Measurements from ENCODE around the gene CCND1.
"Not testable (repeated sequence)": the region's sequence is repeated elsewhere in the genome, so short reads cannot be mapped to it uniquely, and the experiment has no call there.

The CCND1 gene

DNA sequence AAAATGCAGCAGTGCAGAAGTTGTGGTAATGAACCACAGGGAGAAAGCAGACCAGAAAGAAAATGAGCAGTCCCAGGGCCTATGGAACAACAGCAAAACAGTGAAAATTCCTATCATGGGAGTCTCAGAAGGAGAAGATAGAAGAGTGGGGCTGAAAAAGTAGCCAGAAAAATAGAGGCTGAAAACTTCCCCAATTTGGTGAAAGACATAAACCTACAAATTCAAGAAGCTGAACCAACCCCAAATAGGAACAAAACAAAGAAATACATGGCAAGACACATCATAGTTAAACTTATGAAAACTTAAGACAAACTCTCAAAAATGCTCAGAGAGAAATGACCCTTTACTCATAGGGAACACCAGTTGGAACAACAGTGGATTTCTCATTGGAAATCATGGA is 51.5 kb downstream of the CCND1 start:
- DNase-seq (ENCODE audit: low read depth) = no peak

DNA sequence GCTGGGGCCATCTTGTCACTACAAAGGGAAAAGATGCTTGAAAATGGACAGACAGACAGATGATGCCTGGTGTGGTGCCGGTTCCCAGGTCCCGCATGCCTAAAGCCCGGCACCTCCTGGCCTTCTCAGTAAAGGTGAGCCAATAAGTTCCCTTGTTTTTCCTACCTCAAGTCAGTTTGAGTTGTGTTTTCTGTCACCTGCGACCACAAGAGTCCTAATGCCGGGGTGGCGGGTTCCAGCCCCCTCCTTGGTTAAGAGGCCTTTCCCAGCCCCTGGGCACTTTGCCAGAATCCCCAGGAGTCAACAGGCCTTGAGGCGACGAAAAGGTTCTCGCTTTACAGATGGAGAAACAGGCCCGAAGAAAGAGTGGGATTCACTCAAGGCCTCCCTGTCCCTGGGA is 53.8 kb downstream of the CCND1 start:
- no peak for DNase-seq (ENCODE audit: low read depth)

DNA sequence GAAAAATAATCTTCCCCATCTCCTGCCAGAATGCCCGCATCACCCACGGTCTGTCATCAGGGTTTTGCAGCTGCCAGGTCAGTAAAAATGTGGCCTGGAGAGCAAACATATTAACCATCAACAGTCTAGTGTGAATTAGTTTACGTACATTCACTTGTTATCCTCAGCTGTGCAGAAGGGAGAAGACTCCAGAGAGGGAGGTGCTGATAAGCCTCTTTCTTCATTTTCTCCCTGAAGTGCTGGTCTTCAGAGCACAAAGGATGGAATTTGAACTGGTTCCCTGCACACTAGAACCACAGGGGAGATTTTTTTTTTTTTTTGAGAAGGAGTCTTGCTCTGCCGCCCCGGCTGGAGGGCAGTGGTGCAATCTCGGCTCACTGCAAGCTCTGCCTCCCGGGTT is 54.6 kb downstream of the CCND1 start:
- DNase-seq (ENCODE audit: low read depth) = no peak

DNA sequence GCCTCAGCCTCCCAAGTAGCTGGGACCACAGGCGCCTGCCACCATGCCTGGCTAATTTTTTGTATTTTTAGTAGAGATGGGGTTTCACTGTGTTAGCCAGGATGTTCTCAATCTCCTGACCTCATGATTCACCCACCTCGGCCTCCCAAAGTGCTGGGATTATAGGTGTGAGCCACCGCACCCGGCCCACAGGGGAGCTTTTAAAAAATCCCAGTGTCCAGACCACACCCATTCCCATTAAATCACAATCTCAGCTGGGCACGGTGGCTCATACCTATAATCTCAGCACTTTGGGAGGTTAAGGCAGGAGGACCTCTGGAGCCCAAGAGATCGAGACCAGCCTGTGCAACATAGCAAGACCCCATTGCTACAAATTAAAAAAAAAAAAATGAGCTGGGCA is 55.0 kb downstream of the CCND1 start:
- DNase-seq (ENCODE audit: low read depth) = not testable (repeated sequence)

DNA sequence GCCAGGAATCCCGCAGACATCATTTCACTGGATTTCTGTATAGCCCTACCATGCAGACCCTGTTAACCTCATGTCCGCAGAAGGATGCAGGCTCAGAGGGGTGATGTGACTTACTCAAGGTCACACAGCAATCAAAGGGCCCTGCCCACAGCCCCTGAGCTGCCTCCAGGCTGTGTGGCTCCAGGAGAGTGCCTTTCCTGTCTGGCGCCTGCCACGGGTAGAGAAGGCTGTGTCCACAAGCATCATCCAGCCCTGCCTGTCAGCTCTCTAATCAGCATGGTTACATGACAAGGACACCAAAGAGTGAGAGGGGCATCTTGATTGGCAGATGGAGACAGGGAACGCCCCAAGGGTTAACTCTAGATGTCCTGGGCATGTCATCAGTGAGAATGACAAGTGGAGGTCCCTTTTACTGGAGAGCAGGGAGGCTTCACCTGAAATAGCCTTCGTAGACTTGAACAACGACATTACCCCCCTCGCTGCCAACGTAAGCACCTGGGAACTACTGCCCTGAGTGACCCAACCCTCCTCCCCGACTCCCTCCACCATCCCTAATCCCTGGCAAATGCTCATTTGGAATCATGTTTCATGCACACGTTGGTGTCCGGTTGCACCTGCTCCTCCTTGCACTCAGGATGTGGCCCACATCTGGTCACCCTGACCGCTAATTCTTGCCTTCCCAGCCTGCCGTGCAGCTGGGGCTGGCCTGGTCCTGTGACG is 56.0 kb downstream of the CCND1 start:
- no peak for DNase-seq (ENCODE audit: low read depth)

DNA sequence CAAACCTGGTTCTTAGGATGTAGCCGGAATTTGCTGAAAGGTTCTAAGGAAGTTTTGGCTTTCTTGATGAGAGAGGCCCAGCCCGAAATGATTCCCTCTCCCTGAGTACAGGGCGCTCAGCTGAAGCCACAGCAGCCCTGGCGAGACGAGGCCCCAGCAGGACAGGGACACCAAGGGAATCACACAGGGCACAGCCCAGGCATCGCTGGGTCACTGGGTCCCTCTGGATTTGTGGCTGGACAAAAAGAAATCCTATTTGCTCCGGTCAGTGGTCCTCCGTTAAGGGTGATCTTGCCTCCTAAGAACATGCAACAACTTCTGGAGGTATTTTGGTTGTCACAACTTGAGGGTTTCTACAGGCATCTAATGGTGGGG is 56.5 kb downstream of the CCND1 start:
- no peak for DNase-seq (ENCODE audit: low read depth)

DNA sequence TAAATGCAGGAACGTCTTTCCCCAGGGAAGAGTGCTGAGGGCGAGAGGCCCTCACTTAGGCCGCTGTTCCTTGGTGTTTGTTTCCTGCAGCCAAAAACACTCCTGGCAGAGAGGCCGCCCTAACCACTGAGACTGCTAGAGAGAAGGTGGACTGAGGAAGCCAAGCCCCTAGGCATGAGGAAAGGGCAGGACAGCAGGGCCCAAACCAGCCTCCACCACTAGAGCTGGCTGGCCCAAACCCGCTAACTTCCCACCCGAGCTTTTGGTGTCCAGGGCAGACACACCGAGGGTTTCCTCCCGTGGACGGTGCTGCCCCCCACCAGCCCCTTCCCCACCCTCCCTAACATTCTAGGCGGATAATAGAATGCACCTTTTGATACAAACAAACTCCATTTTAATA is 56.9 kb downstream of the CCND1 start:
- no peak for DNase-seq (ENCODE audit: low read depth)

DNA sequence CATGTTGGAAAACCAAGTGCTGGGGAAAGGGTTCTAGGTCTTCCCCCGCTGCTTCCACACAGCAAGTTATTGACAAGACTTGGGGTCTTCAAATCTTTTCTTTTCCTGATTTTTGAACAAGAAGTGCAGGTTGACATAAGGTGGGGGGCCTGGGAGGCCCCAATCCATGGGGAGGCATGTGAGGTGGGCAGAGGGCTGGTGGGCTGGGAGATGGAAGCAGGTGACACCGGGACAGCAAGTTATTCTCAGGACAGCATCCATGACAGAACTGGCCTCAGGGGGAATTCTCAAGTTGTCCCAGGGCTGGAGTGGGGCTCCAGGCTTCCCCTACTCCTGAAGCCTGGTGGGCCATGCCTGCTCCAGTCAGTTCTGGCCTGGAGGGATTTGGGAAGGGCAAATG is 57.4 kb downstream of the CCND1 start:
- DNase-seq (ENCODE audit: low read depth) = no peak

DNA sequence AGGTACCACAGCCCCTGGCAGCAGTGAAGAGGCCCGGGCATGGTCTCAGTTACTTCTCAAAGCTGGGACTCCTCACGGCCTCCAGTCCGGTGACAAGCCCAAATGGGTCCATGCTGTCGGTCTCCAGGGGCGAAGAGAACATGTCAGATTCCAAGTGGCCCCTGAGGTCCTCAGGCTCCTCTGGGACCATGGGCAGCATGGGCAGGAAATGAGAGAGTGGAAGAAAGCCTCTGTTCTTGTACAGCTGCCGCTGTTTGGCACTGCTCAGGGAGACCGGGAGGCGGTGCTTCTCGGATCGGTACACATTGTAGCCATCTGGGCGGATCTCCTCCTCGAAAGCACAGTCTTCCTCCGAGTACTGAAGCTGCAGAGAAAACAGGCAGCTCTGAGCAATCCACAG is 58.3 kb downstream of the CCND1 start:
- DNase-seq (ENCODE audit: low read depth) = no peak

DNA sequence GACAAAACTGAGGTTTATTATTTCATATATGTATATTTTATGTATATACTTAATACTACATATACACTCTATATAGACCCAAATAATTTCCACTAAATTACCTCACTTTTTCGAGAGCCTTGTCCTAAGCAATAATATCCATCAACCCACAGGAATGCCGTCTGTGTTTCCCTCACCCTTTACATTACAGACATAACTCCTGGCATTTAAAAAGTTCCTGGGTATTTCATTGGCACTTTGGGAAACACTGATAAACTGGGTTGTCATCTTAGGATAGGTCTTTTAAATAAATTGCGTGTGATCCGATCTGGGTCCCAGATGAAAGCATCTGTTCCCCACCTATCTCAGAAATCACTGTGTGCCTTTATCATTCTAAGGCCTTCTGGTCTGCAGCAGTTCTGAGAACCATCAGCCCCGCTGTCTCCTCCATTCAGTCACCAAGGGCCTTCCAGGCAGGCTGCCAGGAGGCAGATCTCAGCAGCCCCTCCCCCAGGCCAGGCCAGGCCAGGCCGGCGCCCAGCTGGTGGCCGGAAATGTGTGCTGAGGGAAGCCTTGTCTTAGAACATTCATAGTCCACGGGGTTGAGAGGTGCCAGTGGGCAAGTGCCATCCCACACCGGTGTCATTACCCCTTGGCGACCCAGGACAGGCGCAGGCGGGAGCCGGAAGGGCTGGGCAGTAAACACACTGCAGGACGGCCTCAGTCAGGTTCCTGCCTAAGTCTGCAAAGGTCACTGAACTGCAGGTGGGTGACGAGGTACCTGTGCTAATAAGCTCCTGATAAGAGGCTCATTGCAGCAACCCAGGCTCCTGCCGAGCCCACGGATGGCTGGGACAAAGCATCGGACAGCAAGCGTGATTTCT is 59.6 kb downstream of the CCND1 start:
- no peak for DNase-seq (ENCODE audit: low read depth)

DNA sequence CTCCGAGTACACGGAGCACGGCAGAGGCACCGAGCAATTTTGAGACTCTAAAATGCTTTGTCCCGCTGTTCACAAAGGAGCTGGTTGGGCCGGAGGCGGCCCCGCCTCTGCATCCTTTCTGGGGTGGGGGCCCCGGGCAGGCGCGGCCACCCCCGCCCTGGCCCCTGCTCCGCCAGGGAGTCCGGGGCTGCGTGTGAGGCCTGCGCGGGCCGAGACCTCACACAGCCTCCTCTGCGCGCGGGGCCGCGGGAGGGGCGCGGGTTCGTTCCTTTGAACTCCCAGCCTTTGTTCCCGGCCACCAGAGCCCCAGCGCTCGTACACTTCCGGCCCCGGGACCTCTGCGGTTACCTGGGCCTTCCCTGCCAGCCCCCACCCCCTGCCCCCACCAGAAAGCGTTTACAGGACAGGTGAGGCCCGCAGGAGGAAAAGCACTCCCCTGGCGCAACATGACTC is 61.3 kb downstream of the CCND1 start:
- no peak for DNase-seq (ENCODE audit: low read depth)

DNA sequence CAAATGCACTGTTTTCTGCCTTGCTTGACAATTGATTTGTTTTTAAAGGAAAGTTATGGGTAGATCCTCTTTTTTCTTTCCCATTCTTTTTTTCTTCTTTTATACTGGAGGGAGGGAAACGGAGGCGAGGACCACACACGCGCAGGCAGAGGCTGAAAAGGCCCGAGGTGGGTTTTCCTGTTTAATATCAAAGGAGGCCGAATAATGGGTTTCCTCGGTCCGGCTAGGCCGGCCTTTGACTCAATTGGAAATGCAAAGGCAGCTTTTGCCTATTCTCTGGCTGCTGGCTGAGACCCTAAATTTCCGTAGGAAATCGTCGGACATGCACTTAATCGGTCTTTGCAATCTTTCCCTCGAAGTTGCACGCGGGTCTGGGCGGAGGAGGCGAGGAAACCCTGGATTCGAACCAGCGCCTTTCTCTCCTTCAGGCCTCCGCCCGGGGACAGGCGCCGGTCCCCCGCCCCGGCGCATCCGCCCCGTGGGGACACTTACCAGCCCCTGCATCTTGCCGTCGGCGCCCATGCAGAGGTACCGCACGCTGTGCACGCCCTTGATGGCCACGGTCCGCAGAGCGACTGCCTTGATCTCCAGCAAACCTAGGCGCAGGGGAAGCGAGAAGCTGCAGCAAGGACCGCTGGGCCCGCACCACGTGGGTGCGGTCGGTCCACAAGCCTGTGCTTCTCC is 62.0 kb downstream of the CCND1 start:
- no peak for DNase-seq (ENCODE audit: low read depth)

DNA sequence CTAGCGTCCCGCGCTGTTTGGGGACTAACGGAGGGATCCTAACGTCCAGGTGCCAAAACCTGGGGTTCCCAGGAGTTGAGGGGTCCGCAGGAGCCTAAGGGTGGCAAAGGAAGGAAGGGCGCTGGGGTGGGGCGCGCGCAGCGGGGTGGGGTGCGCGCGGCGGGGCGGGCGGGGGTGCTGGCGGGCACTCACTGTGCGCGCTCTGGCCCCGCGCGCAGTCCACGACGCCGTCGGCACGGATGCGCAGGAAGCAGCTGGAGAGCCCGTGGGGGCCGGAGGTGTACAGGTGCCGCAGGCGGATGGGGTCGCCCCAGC is 62.5 kb downstream of the CCND1 start:
- no peak for DNase-seq (ENCODE audit: low read depth)

All from T follicular helper cell (primary cell).